Naive B cell (primary cell): ENCODE data around the gene RACK1. TPM values are rescaled to one million over a fixed set of nuclear protein-coding genes. Genes with fewer than 3 reads are reported as not detected.

ENCODE experiments used
- ATAC-seq, 2 donors: fragments of 150-1000 bp; cut with Tn5 transposase; 2 replicates each; pipeline ENCODE4 v1.10.0; 2021; ENCODE audit warnings: low read depth in 2 of 2, mild to moderate bottlenecking in 2 of 2, moderate library complexity in 2 of 2
- DNase-seq: peaks from one replicate; pipeline ENCODE4 v3.0.0; 2022
- H3K27ac Mint-ChIP-seq, 6 donors: one replicate each; pipeline ENCODE4 v1.8.0; 2020 to 2022; ENCODE audit warnings: mild to moderate bottlenecking in 6 of 6, mixed read lengths in 6 of 6, moderate library complexity in 5 of 6, inconsistent platforms in 2 of 6
- H3K27me3 Mint-ChIP-seq, 3 donors: one replicate each; pipeline ENCODE4 v1.8.0; 2021 to 2022; ENCODE audit warnings: mixed read lengths in 3 of 3, mild to moderate bottlenecking in 1 of 3
- H3K36me3 Mint-ChIP-seq, 2 donors: one replicate each; pipeline ENCODE4 v1.8.0; 2020 to 2022; ENCODE audit warnings: mixed read lengths in 2 of 2, inconsistent platforms in 1 of 2, mild to moderate bottlenecking in 1 of 2
- H3K4me1 Mint-ChIP-seq, 3 donors: one replicate each; pipeline ENCODE4 v1.8.0; 2020 to 2022; ENCODE audit warnings: mixed read lengths in 3 of 3, inconsistent platforms in 1 of 3, mild to moderate bottlenecking in 1 of 3, moderate library complexity in 1 of 3
- H3K4me3 Mint-ChIP-seq, 8 donors: one replicate each; pipeline ENCODE4 v1.8.0; 2020 to 2022; ENCODE audit warnings: mild to moderate bottlenecking in 8 of 8, mixed read lengths in 8 of 8, moderate library complexity in 8 of 8, inconsistent platforms in 2 of 8
- H3K9me3 Mint-ChIP-seq, 7 donors: one replicate each; pipeline ENCODE4 v1.8.0; 2020 to 2022; ENCODE audit warnings: mixed read lengths in 7 of 7, mild to moderate bottlenecking in 5 of 7, inconsistent platforms in 2 of 7, moderate library complexity in 1 of 7
- polyA plus RNA-seq, 6 donors: library from polyadenylated mRNA; unstranded; fragments of 300-500 nt; fragmentation: Illumina TruSeq; gene quantifications; one replicate each; pipeline ENCODE4 v1.2.3, GENCODE V29; 2021; ENCODE audit warnings: low read depth in 6 of 6

The RACK1 gene
- polyA plus RNA-seq, 6 donors from 2014 or later: 2,383 to 2,887 (median 2,526) TPM

DNA sequence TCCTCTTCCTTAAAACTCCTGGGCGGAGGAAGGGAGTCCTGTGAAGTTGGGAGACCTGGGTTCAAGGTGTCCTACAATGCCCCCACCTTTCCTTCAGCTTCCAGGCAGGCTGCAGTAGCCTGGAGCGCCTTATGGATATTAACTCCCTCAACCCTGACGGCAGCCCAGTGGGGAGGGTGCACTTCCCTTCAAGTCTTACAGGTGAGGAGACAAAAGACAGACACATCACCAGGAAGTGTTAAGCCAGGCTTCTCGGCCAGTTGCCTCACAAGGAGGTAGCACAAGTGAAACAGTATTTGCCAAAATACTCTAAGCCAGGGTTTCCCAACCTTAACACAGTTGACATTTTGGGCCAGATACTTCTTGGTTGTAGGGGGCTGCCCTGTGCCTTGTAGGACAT lies 42.9 kb downstream of the RACK1 start:
- DNase-seq: no peak
- Mint-ChIP-seq H3K9me3 (no peaks in the 10 kb centered on the region), H3K36me3 (no peaks in the 10 kb centered on the region), H3K4me3 (peak overlapping the region in 1 of 8 donors; percentile 27), H3K27me3 (peaks cover 5 to 28% (median 20%) of the 10 kb centered on the region in 3 donors), H3K4me1 (peaks cover 20 to 36% (median 33%) of the 10 kb centered on the region in 3 donors), H3K27ac (peak overlapping the region in 1 of 6 donors; percentile 61)
- no peak for ATAC-seq

DNA sequence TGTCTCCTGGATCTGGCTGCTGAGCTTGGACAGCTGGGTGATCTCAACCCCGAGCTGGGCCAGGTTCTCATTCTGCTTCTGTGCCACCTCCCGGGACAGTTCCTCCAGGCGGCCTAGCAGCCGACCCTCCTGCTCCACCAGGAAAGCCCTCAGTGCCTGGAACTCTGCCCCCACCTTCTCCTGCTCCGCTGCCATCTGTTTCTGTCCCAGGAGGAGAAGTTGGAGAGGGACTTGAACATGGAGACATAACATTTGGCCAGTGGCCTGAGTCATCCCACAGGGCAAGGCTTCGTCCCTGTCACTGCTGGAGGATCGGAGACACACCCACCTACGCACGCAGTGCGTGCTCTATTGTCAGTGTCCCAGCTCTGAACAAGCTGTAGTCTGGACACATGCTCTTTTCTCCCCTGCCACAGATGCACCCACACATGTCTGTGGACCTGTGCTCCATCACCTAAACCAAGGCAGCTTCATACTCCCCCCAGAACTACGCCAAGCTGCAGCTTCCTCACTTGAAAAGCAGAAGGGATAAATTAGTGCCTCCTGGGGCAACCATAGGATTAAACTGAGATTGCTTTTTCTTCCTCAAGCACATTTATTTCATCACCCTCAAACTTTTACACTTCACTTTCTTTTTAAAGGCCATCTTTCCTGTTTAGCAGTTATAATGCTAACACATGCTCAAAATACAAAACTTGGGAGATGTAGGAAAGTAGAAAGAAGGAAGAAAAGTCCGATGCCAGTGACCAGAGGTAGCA lies 43.6 kb downstream of the RACK1 start:
- Mint-ChIP-seq H3K27me3 (peaks cover 0 to 22% (median 14%) of the 10 kb centered on the region in 3 donors), H3K36me3 (no peaks in the 10 kb centered on the region), H3K4me3 (peak overlapping the region in 1 of 8 donors; percentile 27), H3K27ac (peak overlapping the region in 2 of 6 donors; percentile 25 to 61), H3K4me1 (peaks cover 16 to 28% (median 28%) of the 10 kb centered on the region in 3 donors), H3K9me3 (no peaks in the 10 kb centered on the region)
- DNase-seq: no peak
- ATAC-seq: no peak

DNA sequence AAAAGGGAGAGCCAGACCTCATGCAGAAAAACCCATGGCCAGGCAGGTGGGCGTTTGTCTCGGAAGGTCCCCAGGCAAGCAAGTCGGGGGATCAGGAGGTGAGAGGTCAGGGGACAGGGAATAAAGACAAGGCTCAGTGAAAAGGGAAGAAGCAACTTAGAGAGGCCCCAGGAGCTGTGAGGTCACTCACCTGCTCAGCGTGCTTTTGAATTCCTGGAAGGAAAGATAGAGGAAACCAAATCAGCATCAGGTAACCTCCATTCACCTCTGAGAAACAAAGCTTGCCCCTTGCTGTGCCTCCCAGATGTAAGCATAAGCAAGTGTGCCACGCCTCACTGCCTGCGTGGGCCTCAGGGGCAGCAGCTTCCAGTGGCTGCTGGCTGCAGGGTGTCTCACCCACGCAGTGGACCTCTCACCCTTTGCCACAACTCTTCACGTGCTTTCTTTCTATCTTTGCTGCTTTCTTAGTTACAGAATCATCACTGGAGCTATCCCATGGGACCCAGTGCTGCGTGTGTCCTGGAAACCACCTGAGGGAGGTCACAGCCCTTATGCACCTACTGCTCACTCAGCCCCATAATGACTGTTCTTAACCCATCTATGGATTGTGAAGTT lies 44.7 kb downstream of the RACK1 start:
- Mint-ChIP-seq H3K36me3 (no peaks in the 10 kb centered on the region), H3K27me3 (peaks cover 0 to 18% (median 9%) of the 10 kb centered on the region in 3 donors), H3K4me3 (peak overlapping the region in 1 of 8 donors; percentile 61), H3K27ac (peak overlapping the region in 2 of 6 donors; percentile 61 to 75), H3K9me3 (no peaks in the 10 kb centered on the region), H3K4me1 (peaks cover 13 to 25% (median 21%) of the 10 kb centered on the region in 3 donors)
- ATAC-seq: peak; percentile 75 to 86
- DNase-seq: peak; percentile 11

DNA sequence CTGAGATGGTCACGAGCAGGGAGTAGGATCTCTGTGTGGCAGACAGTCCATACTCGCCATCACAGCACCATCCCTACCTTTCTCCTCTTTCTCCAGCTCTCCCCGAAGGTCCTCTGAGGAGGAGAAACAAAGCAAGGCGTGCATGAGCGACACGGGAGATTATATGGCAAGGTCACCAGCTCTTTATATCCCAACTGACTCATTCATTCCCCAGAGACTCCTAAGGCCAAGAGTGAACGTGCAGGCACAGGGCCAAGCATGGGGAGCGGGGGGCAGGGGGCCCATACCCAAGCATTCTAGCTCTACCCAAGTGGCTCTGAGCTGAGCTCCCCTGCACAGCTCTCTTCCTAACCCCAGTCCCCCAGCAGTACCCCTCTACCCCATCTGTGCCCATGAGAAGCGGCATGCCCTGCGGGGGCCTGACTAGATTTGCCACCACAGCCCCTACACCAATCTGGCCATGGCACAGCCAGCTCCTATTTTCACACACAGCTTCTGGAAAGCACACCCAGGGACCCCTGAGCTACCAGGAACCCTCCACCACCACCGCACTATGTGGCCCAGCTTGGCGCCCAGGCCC lies 45.5 kb downstream of the RACK1 start:
- ATAC-seq: no peak
- Mint-ChIP-seq H3K4me1 (peaks cover 11 to 20% (median 14%) of the 10 kb centered on the region in 3 donors), H3K9me3 (no peaks in the 10 kb centered on the region), H3K27ac (peak overlapping the region in 3 of 6 donors; percentile 42 to 90 (median 61)), H3K36me3 (no peaks in the 10 kb centered on the region), H3K27me3 (peaks cover 0 to 10% (median under 1%) of the 10 kb centered on the region in 3 donors), H3K4me3 (peak overlapping the region in 1 of 8 donors; percentile 61)
- no peak for DNase-seq

DNA sequence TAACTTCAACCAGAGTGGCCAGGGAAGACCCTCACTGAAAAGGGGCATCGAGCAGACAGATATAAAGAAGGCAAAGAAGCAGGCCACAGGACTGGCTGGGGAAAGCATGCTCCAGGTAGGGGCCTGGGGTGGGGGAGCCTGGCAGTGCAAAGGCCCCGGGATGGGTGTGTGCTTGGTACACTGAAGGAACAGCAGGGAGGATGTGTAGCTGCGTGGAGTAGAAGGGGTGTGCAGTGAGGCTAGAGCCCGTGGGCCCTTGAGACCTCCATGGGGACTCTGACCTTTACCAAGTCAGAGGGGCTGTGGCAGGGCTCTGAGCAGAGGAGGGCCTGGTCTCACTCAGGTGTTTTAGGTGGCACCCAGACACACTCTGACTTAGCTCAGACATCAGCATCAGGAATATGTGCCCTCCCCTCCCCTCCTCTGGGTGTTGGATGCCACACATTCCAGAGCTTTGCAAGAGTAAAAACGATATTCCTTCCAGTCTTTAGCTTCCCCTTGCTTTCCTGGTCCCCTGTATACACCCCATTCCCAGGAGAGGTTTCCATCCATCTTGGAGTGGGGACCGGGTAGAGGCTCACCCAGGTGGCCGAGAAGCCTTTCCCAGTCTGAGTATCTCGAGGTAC lies 46.3 kb downstream of the RACK1 start:
- Mint-ChIP-seq H3K27ac (peak overlapping the region in 1 of 6 donors; percentile 42), H3K4me1 (peaks cover 19 to 25% (median 21%) of the 10 kb centered on the region in 3 donors), H3K27me3 (peaks cover 0 to 6% (median 0%) of the 10 kb centered on the region in 3 donors), H3K4me3 (peak overlapping the region in 1 of 8 donors; percentile 9), H3K9me3 (no peaks in the 10 kb centered on the region), H3K36me3 (no peaks in the 10 kb centered on the region)
- ATAC-seq: no peak
- DNase-seq: no peak

DNA sequence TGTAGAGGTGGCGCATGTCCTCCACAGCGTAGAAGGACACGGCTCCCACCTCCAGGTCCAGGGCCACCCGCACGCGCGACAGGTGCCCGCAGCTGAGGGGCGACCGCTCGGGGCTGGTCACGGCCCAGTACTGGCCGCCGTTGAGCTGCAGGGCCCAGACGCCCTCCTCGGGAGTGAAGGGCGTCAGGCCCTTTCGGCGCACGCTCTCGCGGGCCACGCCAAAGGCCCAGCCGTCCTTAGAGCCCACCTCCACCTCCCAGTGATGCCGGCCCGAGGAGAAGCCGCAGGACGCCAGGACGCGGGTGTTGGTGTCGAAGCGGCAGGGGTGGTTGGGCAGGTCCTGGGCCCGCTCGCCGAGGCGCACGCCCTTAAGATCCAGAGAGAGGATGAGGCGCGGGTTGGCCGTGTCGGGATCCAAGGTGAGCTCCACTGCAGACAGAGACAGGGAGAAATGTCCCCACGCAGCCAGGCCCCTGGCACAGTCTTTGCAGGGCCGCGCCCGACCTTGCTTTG lies 48.4 kb downstream of the RACK1 start:
- DNase-seq (no peak), ATAC-seq (no peak)
- Mint-ChIP-seq H3K27me3 (peaks cover 0 to 13% (median 8%) of the 10 kb centered on the region in 3 donors), H3K4me3 (peak overlapping the region in 1 of 8 donors; percentile 49), H3K9me3 (peaks cover 0 to 8% (median 1%) of the 10 kb centered on the region in 7 donors), H3K27ac (no peak overlapping the region), H3K4me1 (peaks cover 30 to 45% (median 40%) of the 10 kb centered on the region in 3 donors), H3K36me3 (peaks cover 0 to 6% of the 10 kb centered on the region in 2 donors)

DNA sequence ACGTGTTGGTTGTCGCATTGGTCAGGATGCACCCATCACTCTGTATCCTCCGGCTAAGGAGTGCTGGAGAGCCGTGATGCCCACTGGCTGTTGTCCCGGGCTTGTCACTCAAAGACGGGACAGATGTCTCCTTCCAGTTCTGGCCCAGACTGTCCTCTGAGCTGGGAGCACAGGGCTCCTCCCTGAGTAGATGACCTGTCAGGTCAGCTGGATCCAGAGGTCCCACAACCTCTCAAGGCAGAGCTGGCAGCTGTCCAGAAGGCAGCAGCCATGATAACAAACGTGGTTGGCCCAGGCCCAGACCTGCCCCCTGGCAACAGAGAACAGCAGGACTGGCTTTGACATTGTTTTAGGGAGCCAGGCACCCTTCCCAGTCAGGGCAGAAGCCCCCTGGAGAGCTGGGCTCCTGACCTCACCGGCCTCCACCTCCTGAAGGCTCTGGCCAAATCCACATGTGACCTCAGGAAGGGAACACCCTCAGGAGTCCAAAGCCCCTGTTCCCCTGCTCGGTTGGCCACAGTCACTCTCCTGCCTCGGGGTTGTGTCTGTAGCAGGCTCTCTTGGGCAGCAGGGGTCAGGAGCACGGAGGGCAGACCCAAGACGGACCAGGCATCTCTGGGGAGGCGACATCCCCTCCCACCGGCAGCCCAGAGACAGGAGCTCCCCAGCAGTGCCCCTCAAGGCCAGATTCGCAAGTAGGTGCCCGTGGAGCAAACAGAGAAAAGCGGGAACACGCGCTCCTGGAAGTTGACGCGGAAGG lies 49.0 kb downstream of the RACK1 start:
- ATAC-seq (no peak), DNase-seq (no peak)
- Mint-ChIP-seq H3K4me1 (peaks cover 33 to 47% (median 47%) of the 10 kb centered on the region in 3 donors), H3K36me3 (peaks cover 0 to 6% of the 10 kb centered on the region in 2 donors), H3K4me3 (peak overlapping the region in 1 of 8 donors; percentile 9), H3K9me3 (peaks cover 0 to 8% (median 1%) of the 10 kb centered on the region in 7 donors), H3K27ac (no peak overlapping the region), H3K27me3 (peaks cover 0 to 10% (median 8%) of the 10 kb centered on the region in 3 donors)

DNA sequence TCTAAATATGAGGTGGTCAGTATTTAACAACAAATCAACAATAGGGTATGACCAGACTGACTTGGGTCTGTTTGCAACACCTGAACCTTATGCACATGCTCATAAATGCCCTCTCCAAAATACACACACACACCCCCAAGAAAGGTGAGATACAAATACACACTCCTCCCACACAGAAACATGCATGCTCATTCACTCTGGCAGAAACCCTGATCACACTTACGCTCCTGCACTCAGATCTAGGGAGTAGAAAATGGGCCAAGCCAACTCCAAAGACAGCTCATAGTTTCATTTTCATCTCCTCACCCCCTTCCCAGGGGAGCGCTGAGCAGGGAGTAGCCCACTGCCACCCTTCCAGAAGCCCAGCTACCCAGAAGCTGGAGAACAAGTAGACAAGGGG lies 50.0 kb downstream of the RACK1 start:
- Mint-ChIP-seq H3K4me1 (peaks cover 28 to 44% (median 40%) of the 10 kb centered on the region in 3 donors), H3K4me3 (peak overlapping the region in 4 of 8 donors; percentile 18 to 99 (median 98)), H3K27ac (peak overlapping the region in 1 of 6 donors; percentile 5), H3K36me3 (peaks cover 0 to 8% of the 10 kb centered on the region in 2 donors), H3K9me3 (peaks cover 0 to 13% (median 1%) of the 10 kb centered on the region in 7 donors), H3K27me3 (peaks cover 0 to 11% (median 10%) of the 10 kb centered on the region in 3 donors)
- DNase-seq: no peak
- no peak for ATAC-seq

DNA sequence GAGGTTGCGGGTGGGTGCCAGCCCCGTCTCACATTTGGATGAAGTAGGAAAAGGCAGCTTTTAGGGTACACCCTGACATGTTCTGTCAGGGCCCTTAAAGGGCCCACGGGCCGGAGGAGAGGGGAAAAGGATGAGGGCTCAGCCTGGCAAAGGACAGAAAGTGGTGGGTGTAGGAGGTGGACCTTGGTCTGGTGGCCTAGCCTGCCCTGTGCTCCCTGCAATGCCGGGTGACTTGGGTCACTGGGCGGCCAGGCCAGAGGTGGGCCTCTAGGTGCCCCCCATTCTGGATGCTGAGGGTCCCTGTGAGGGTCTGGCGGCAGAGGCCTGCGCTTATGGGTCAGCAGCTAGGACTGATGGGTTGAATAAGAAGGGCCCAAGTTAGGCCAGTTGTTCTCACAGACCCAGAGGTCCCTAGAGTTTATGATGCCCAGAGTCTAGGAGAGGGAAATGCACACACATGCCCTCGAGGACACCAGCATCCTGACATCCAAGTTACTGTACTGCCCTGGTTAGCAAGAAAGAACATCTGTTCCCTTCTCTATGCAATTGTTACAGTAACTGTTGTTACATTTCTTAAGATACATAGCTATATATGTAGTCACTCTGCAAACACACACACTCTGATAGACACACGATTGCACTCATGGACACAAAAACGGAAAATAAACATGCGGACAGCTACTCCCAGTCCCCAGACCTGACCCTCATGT lies 51.2 kb downstream of the RACK1 start:
- Mint-ChIP-seq H3K4me3 (peak overlapping the region; percentile 96 to 99 (median 97)), H3K36me3 (peaks cover 0 to 12% of the 10 kb centered on the region in 2 donors), H3K9me3 (peaks cover 0 to 23% (median 1%) of the 10 kb centered on the region in 7 donors), H3K4me1 (peaks cover 38 to 47% (median 46%) of the 10 kb centered on the region in 3 donors), H3K27me3 (peaks cover 0 to 16% (median 10%) of the 10 kb centered on the region in 3 donors), H3K27ac (peak overlapping the region; percentile 86 to 100 (median 100))
- DNase-seq (no peak), ATAC-seq (no peak)

DNA sequence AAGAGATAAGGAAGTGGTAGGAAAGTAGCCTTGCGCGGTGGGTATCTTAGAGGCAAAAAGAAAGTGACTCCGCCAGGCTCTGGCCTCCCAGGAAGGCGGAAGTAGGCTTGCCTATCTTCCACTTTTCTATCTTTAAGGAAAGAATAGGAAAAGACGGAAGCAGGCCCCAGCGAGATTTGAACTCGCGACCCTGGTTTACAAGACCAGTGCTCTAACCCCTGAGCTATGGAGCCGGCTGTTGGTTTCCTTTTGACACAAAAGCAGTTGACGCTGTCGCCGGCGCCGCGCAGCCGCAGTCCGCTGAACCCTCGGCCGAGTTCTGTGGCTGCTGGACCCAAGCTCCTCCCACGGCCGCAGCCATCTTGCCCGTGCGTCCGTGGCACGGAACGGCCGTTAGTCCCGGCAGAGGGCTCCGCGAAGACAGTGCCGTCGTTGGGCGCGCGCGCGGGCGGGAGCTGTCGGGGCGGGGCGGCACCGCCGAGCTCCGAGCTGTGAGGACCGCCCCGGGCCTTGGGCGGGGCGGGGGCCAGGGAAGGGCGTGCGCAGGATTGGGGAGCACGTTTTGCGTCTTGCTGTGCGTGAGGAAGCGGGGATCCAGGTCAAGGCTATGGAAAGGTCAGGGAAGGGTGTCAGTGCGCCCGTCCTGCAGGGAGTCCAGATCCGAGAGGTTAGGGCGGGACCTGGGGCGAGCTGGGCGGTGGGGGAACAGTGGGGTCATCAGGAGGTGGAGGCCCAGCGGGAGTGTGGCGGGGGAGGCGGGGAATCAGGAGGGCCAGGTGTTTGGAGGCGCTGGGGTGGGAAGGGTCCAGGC lies 52.0 kb downstream of the RACK1 start:
- Mint-ChIP-seq H3K36me3 (peaks cover 0 to 12% of the 10 kb centered on the region in 2 donors), H3K9me3 (peaks cover 0 to 23% (median 1%) of the 10 kb centered on the region in 7 donors), H3K27ac (peak overlapping the region; percentile 90 to 100 (median 100)), H3K4me3 (peak overlapping the region; percentile 96 to 99 (median 97)), H3K4me1 (peaks cover 38 to 47% (median 42%) of the 10 kb centered on the region in 3 donors), H3K27me3 (peaks cover 0 to 16% (median 10%) of the 10 kb centered on the region in 3 donors)
- DNase-seq (peak; percentile 97), ATAC-seq (peak; percentile 58 to 64)
